Keratinocyte (primary cell): ENCODE data around the gene COL8A1. TPM values are rescaled to one million over a fixed set of nuclear protein-coding genes. Genes with fewer than 3 reads are reported as not detected.

Experiments
- DNase-seq: peaks from one replicate; pipeline ENCODE4 v3.0.0-alpha.2; 2011; ENCODE audit warnings: low read depth, missing footprints, low spot score
- FAIRE-seq: peaks from 2 replicates; lab custom pipeline; 2011; peaks lifted over from hg19 to GRCh38; lab: Jason Lieb, UNC
- H2AFZ ChIP-seq: 2 replicates; pipeline ENCODE4 v1.6.0; 2012; ENCODE audit warnings: low read length, control low read depth, inconsistent platforms; ENCODE audit not compliant: control insufficient read depth
- H3K27ac ChIP-seq: 2 replicates; pipeline ENCODE4 v1.5.1; 2011; ENCODE audit warnings: low read length; ENCODE audit not compliant: control insufficient read depth, insufficient read depth
- H3K27me3 ChIP-seq: 3 replicates; pipeline ENCODE4 v1.6.0; 2011; ENCODE audit warnings: low read length; ENCODE audit not compliant: control insufficient read depth, insufficient read depth; ENCODE audit errors: extremely low read depth
- H3K36me3 ChIP-seq, 2 experiments: 2 replicates in 1 of 2; 3 replicates in 1 of 2; pipeline ENCODE4 v1.5.1; 2011; ENCODE audit warnings: low read length in 2 of 2, mild to moderate bottlenecking in 1 of 2; ENCODE audit not compliant: control insufficient read depth in 2 of 2, insufficient read depth in 2 of 2; ENCODE audit errors: extremely low read depth in 1 of 2
- H3K4me1 ChIP-seq: 3 replicates; pipeline ENCODE4 v1.5.1; 2011; ENCODE audit warnings: low read length; ENCODE audit not compliant: control insufficient read depth, insufficient read depth; ENCODE audit errors: extremely low read depth
- H3K4me2 ChIP-seq: 3 replicates; pipeline ENCODE4 v1.6.0; 2011; ENCODE audit warnings: low read depth, low read length; ENCODE audit not compliant: control insufficient read depth, insufficient read depth; ENCODE audit errors: extremely low read depth
- H3K4me3 ChIP-seq, 3 experiments: fragments of 200-600 bp in 1 of 3; sonication (generic) in 1 of 3; 2 replicates in 2 of 3; 3 replicates in 1 of 3; pipeline ENCODE4 v1.5.1; 2011 to 2016; ENCODE audit warnings: low read length in 3 of 3, mild to moderate bottlenecking in 3 of 3, control low read depth in 2 of 3, inconsistent platforms in 1 of 3, low read depth in 1 of 3, mixed read lengths in 1 of 3, mixed run types in 1 of 3, moderate library complexity in 1 of 3; ENCODE audit not compliant: control insufficient read depth in 2 of 3, insufficient read depth in 2 of 3; ENCODE audit errors: extremely low read depth in 1 of 3
- H3K79me2 ChIP-seq: 2 replicates; pipeline ENCODE4 v1.6.0; 2012; ENCODE audit warnings: low read length; ENCODE audit not compliant: control insufficient read depth, insufficient read depth
- H3K9ac ChIP-seq: 3 replicates; pipeline ENCODE4 v1.6.0; 2011; ENCODE audit warnings: low read length; ENCODE audit not compliant: control insufficient read depth, insufficient read depth; ENCODE audit errors: extremely low read depth
- H3K9me1 ChIP-seq: 3 replicates; pipeline ENCODE4 v1.6.0; 2011; ENCODE audit warnings: low read length; ENCODE audit not compliant: control insufficient read depth, insufficient read depth; ENCODE audit errors: extremely low read depth
- H3K9me3 ChIP-seq: 2 replicates; pipeline ENCODE4 v1.5.1; 2012; ENCODE audit warnings: low read depth, low read length; ENCODE audit not compliant: control insufficient read depth
- H4K20me1 ChIP-seq: 3 replicates; pipeline ENCODE4 v1.6.0; 2011; ENCODE audit warnings: low read length; ENCODE audit not compliant: control insufficient read depth, insufficient read depth; ENCODE audit errors: extremely low read depth
- CTCF ChIP-seq, 3 experiments: IDR thresholded peaks in 1 of 3; conservative IDR thresholded peaks in 1 of 3; optimal IDR thresholded peaks in 1 of 3; 2 replicates in 2 of 3; 3 replicates in 1 of 3; pipeline versions ENCODE3 to v1.5.1; 2011; ENCODE audit warnings: low read length in 3 of 3, mild to moderate bottlenecking in 3 of 3, moderate library complexity in 2 of 3, control low read depth in 1 of 3, inconsistent platforms in 1 of 3; ENCODE audit not compliant: insufficient read depth in 2 of 3; ENCODE audit errors: extremely low read depth in 1 of 3
- EZH2 ChIP-seq: IDR thresholded peaks from one replicate; pipeline ENCODE4 v1.6.1; 2012; ENCODE audit warnings: inconsistent platforms, mild to moderate bottlenecking, low read length, moderate library complexity
- dilution Hi-C: fragments of 300-500 bp; cut with MboI; formaldehyde crosslinking; loops from one replicate; pipeline ENCODE4 v1.7.0; 2020; ENCODE audit warnings: low sequenced_read_pairs; ENCODE audit not compliant: extremely low pct_ligation_motif_present
- polyA plus RNA-seq, 5 experiments: library from polyadenylated mRNA; depleted of rRNA in 3 of 5; stranded (reverse) in 3 of 5; stranded (forward) in 1 of 5; unstranded in 1 of 5; fragments of >200 nt; gene quantifications; 1 replicate in 1 of 5; 2 replicates in 3 of 5; 3 replicates in 1 of 5; pipeline versions ENCODE4 v1.2.1 to v1.2.3, GENCODE V29; 2011 to 2012; ENCODE audit warnings: missing spikeins in 2 of 5, low read depth in 1 of 5, low replicate concordance in 1 of 5

The COL8A1 gene
- polyA plus RNA-seq, 1 donor (not counting 4 experiments of a cell fraction or from before 2014, with no cell fraction given) = 102 TPM

- FAIRE-seq (no peak), DNase-seq (no peak)
- H3K36me3 ChIP-seq = no peaks in the 10 kb centered on the region
- H3K27ac ChIP-seq = no peak overlapping the region
- no peak overlapping the region for H3K4me3 ChIP-seq
- H3K4me1 ChIP-seq = no peaks in the 10 kb centered on the region
- H2AFZ ChIP-seq = no peak overlapping the region
- H3K79me2 ChIP-seq = no peaks in the 10 kb centered on the region
- H3K9me1 ChIP-seq = no peaks in the 10 kb centered on the region
- no peak overlapping the region for H3K9ac ChIP-seq
- no peak overlapping the region for H3K4me2 ChIP-seq
- H3K9me3 ChIP-seq = peaks cover 6% of the 10 kb centered on the region
- TF ChIP-seq EZH2 (no peak), CTCF (optimal IDR thresholded peaks at IDR 0.05 in 1 of 3, IDR thresholded peaks at IDR 0.05 in 1 of 3, conservative IDR thresholded peaks at IDR 0.05 in 1 of 3; ENCODE audit: extremely low read depth in 1 of 3, insufficient read depth in 2 of 3, low read length in 3 of 3) (no peak)
- H4K20me1 ChIP-seq = no peaks in the 10 kb centered on the region
- H3K27me3 ChIP-seq = no peaks in the 10 kb centered on the region
- dilution Hi-C loops = no loop called here
Measured at GRCh38 chr3:99803297-99803696, 164.9 kb downstream of the COL8A1 start.

GRCh38 chr3:99805160-99805559 lies 166.8 kb downstream of the COL8A1 start:
- FAIRE-seq = no peak

More at GRCh38 chr3:99805160-99805559, 166.8 kb downstream of the COL8A1 start:
- no peak overlapping the region for H3K9ac ChIP-seq
- no peaks in the 10 kb centered on the region for H3K27me3 ChIP-seq
- no peaks in the 10 kb centered on the region for H4K20me1 ChIP-seq
- no peak overlapping the region for H3K27ac ChIP-seq
- no peak for TF ChIP-seq CTCF (optimal IDR thresholded peaks at IDR 0.05 in 1 of 3, IDR thresholded peaks at IDR 0.05 in 1 of 3, conservative IDR thresholded peaks at IDR 0.05 in 1 of 3; ENCODE audit: extremely low read depth in 1 of 3, insufficient read depth in 2 of 3, low read length in 3 of 3)
- TF ChIP-seq EZH2 = no peak
- dilution Hi-C loops = no loop called here
- H3K4me1 ChIP-seq = no peaks in the 10 kb centered on the region
- peaks cover 6% of the 10 kb centered on the region for H3K9me3 ChIP-seq
- H3K36me3 ChIP-seq = no peaks in the 10 kb centered on the region
- H2AFZ ChIP-seq = no peak overlapping the region
- no peak for DNase-seq
- no peaks in the 10 kb centered on the region for H3K9me1 ChIP-seq
- H3K4me3 ChIP-seq = no peak overlapping the region
- no peak overlapping the region for H3K4me2 ChIP-seq
- no peaks in the 10 kb centered on the region for H3K79me2 ChIP-seq
